HUES48 (cell line): Measurements from ENCODE around the gene ADPRH.

Source experiments
- H3K27ac ChIP-seq: one replicate; pipeline ENCODE4 v1.7.0; 2013; ENCODE audit warnings: low read depth, low read length, inconsistent platforms
- H3K27me3 ChIP-seq: 2 replicates; pipeline ENCODE4 v1.6.1; 2013; ENCODE audit warnings: mild to moderate bottlenecking, low read length; ENCODE audit not compliant: control insufficient read depth, insufficient read depth
- H3K36me3 ChIP-seq: 2 replicates; pipeline ENCODE4 v1.6.1; 2013; ENCODE audit warnings: low read length; ENCODE audit not compliant: control insufficient read depth, insufficient read depth
- H3K4me1 ChIP-seq: 2 replicates; pipeline ENCODE4 v1.6.1; 2013; ENCODE audit warnings: mild to moderate bottlenecking, low read length; ENCODE audit not compliant: control insufficient read depth, insufficient read depth
- H3K4me3 ChIP-seq: 2 replicates; pipeline ENCODE4 v1.5.1; 2013; ENCODE audit warnings: mild to moderate bottlenecking, low read depth, low read length
- H3K9ac ChIP-seq: 2 replicates; pipeline ENCODE4 v1.6.1; 2013; ENCODE audit warnings: mild to moderate bottlenecking, low read depth, low read length, moderate library complexity
- H3K9me3 ChIP-seq: 2 replicates; pipeline ENCODE4 v1.6.1; 2013; ENCODE audit warnings: low read length; ENCODE audit not compliant: control insufficient read depth, insufficient read depth

Gene ADPRH

GRCh38 chr3:119579366-119580066, at the start of gene ADPRH:
Gene ADPRH, plus strand, starts transcription at chr3:119579492. Its CDS starts 2,678 bp downstream, at chr3:119582170.
- Histone ChIP-seq H3K36me3 (no peaks in the 10 kb centered on the region), H3K9ac (peak within 1 kb of the TSS; percentile 62)

GRCh38 chr3:119529883-119530282, 49.4 kb upstream of the ADPRH start:
- Histone ChIP-seq H3K36me3 (no peaks in the 10 kb centered on the region), H3K9ac (no peak overlapping the region), H3K27ac (no peak overlapping the region), H3K9me3 (no peaks in the 10 kb centered on the region), H3K4me1 (peaks cover 7% of the 10 kb centered on the region), H3K27me3 (no peaks in the 10 kb centered on the region), H3K4me3 (no peak overlapping the region)

More at GRCh38 chr3:119579366-119580066, at the start of gene ADPRH:
- Histone ChIP-seq H3K27ac (peak within 1 kb of the TSS; percentile 75), H3K4me1 (peaks cover 6% of the 10 kb centered on the region), H3K9me3 (no peaks in the 10 kb centered on the region), H3K4me3 (peak within 1 kb of the TSS; percentile 69), H3K27me3 (peaks cover 21% of the 10 kb centered on the region)

GRCh38 chr3:119530456-119530855, 48.8 kb upstream of the ADPRH start:
- no peak overlapping the region for H3K4me3 ChIP-seq
- peaks cover 1% of the 10 kb centered on the region for H3K4me1 ChIP-seq
- no peaks in the 10 kb centered on the region for H3K27me3 ChIP-seq
- H3K36me3 ChIP-seq = no peaks in the 10 kb centered on the region
- H3K27ac ChIP-seq = no peak overlapping the region
- H3K9me3 ChIP-seq = no peaks in the 10 kb centered on the region
- no peak overlapping the region for H3K9ac ChIP-seq

GRCh38 chr3:119531151-119531550, 48.1 kb upstream of the ADPRH start:
- H3K36me3 ChIP-seq = no peaks in the 10 kb centered on the region
- H3K4me3 ChIP-seq = no peak overlapping the region
- H3K4me1 ChIP-seq = no peaks in the 10 kb centered on the region
- no peaks in the 10 kb centered on the region for H3K9me3 ChIP-seq
- H3K9ac ChIP-seq = no peak overlapping the region
- H3K27ac ChIP-seq = no peak overlapping the region
- no peaks in the 10 kb centered on the region for H3K27me3 ChIP-seq

GRCh38 chr3:119534296-119534695, 45.0 kb upstream of the ADPRH start:
- H3K27me3 ChIP-seq = no peaks in the 10 kb centered on the region
- no peaks in the 10 kb centered on the region for H3K9me3 ChIP-seq
- H3K4me3 ChIP-seq = no peak overlapping the region
- H3K27ac ChIP-seq = no peak overlapping the region
- no peaks in the 10 kb centered on the region for H3K36me3 ChIP-seq
- no peaks in the 10 kb centered on the region for H3K4me1 ChIP-seq
- H3K9ac ChIP-seq = no peak overlapping the region

GRCh38 chr3:119536757-119537156, 42.5 kb upstream of the ADPRH start:
- Histone ChIP-seq H3K9me3 (no peaks in the 10 kb centered on the region), H3K4me1 (no peaks in the 10 kb centered on the region), H3K27ac (no peak overlapping the region), H3K27me3 (no peaks in the 10 kb centered on the region), H3K4me3 (no peak overlapping the region), H3K36me3 (no peaks in the 10 kb centered on the region), H3K9ac (no peak overlapping the region)

GRCh38 chr3:119538772-119539171, 40.5 kb upstream of the ADPRH start:
- no peaks in the 10 kb centered on the region for H3K27me3 ChIP-seq
- H3K4me3 ChIP-seq = no peak overlapping the region
- H3K4me1 ChIP-seq = no peaks in the 10 kb centered on the region
- H3K36me3 ChIP-seq = no peaks in the 10 kb centered on the region
- no peak overlapping the region for H3K9ac ChIP-seq
- H3K27ac ChIP-seq = no peak overlapping the region
- no peaks in the 10 kb centered on the region for H3K9me3 ChIP-seq

- H3K9ac ChIP-seq = no peak overlapping the region
These were observed 37.7 kb upstream of the ADPRH start for GRCh38 chr3:119541547-119541946.

GRCh38 chr3:119542168-119542767, 37.0 kb upstream of the ADPRH start:
- Histone ChIP-seq H3K27ac (no peak overlapping the region), H3K4me1 (no peaks in the 10 kb centered on the region), H3K4me3 (no peak overlapping the region), H3K36me3 (no peaks in the 10 kb centered on the region), H3K9me3 (no peaks in the 10 kb centered on the region), H3K9ac (no peak overlapping the region), H3K27me3 (no peaks in the 10 kb centered on the region)

More at GRCh38 chr3:119541547-119541946, 37.7 kb upstream of the ADPRH start:
- no peaks in the 10 kb centered on the region for H3K9me3 ChIP-seq
- no peak overlapping the region for H3K27ac ChIP-seq
- no peaks in the 10 kb centered on the region for H3K27me3 ChIP-seq
- H3K4me3 ChIP-seq = no peak overlapping the region
- H3K36me3 ChIP-seq = no peaks in the 10 kb centered on the region
- H3K4me1 ChIP-seq = no peaks in the 10 kb centered on the region

GRCh38 chr3:119543147-119543546, 36.1 kb upstream of the ADPRH start:
- no peaks in the 10 kb centered on the region for H3K27me3 ChIP-seq
- no peaks in the 10 kb centered on the region for H3K36me3 ChIP-seq
- no peak overlapping the region for H3K27ac ChIP-seq
- H3K9ac ChIP-seq = no peak overlapping the region
- H3K4me3 ChIP-seq = no peak overlapping the region
- no peaks in the 10 kb centered on the region for H3K9me3 ChIP-seq
- no peaks in the 10 kb centered on the region for H3K4me1 ChIP-seq

- Histone ChIP-seq H3K9me3 (no peaks in the 10 kb centered on the region), H3K27me3 (no peaks in the 10 kb centered on the region), H3K27ac (no peak overlapping the region), H3K4me3 (no peak overlapping the region), H3K4me1 (no peaks in the 10 kb centered on the region), H3K9ac (no peak overlapping the region), H3K36me3 (no peaks in the 10 kb centered on the region)
These were observed 32.1 kb upstream of the ADPRH start for GRCh38 chr3:119547227-119547626.
